Lower lobe of right lung (tissue), 2 donors: ENCODE data around the gene ZMIZ1. TPM values are rescaled to one million over a fixed set of nuclear protein-coding genes. Genes with fewer than 3 reads are reported as not detected.

ENCODE experiments used
- ATAC-seq, 2 donors: fragments of 200-7000 bp; cut with Tn5 transposase; one replicate each; pipeline ENCODE4 v1.9.1; 2020 to 2022; ENCODE audit warnings: mild to moderate bottlenecking in 2 of 2, moderate library complexity in 2 of 2
- DNase-seq: peaks from one replicate; pipeline ENCODE4 v3.0.0-alpha.2; 2020
- H3K27ac ChIP-seq: fragments of 200-600 bp; one replicate; pipeline ENCODE4 v1.8.0; 2022
- H3K27me3 ChIP-seq: fragments of 200-600 bp; one replicate; pipeline ENCODE4 v1.8.0; 2022; ENCODE audit warnings: low read depth
- H3K36me3 ChIP-seq: fragments of 200-600 bp; one replicate; pipeline ENCODE4 v1.8.0; 2022; ENCODE audit warnings: mild to moderate bottlenecking
- H3K4me1 ChIP-seq: fragments of 200-600 bp; one replicate; pipeline ENCODE4 v1.8.0; 2022
- H3K4me3 ChIP-seq: fragments of 200-600 bp; one replicate; pipeline ENCODE4 v1.8.0; 2022; ENCODE audit warnings: mild to moderate bottlenecking
- H3K9me3 ChIP-seq: fragments of 200-600 bp; one replicate; pipeline ENCODE4 v1.8.0; 2022
- intact Hi-C: fragments of 100-400 bp; cut with DNase I; formaldehyde crosslinking; loops from one replicate; pipeline ENCODE4 v1.11.0; 2022
- total RNA-seq: library from RNA; stranded (reverse); fragmentation: NEBNext Ultra II Directional; extraction: Animal tissue kit (Norgen Biotek cat#: 25700); gene quantifications from one replicate; pipeline ENCODE4 v1.2.1, GENCODE V29; 2021
- TF ChIP-seq, protein P1 (sequence below): fragments of 200-600 bp; IDR thresholded peaks from one replicate; pipeline ENCODE4 v1.8.0; 2022; ENCODE audit warnings: antibody characterized with exemption, mild to moderate bottlenecking
- donor health status: DM: no; HTN: yes; CAD: no; lungs with severe emphysema.

Gene ZMIZ1
- total RNA-seq, 1 donor from 2014 or later: 102 TPM

DNA sequence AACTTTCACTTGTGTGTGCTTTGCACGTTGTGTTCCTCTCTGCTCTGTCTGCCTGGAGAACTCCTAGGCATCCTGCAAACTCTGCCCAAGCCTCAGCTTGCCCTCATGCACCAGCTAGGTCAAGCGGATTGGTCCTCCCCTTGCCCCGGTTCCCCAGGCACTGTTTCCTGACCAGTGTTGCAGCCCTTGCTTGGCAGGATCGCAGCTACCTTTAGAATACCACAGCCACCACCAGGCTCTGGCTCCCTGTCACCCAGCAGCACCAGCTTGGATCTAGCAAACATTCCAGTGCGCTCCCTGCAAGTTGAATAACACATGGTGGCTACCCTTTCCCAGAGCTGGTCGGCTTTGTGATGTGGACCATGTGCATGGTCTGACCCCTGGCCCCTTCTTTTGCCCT is 19.0 kb downstream of the ZMIZ1 start:
- intact Hi-C loops: no loop called here
- Histone ChIP-seq H3K36me3 (no peaks in the 10 kb centered on the region), H3K27me3 (no peaks in the 10 kb centered on the region), H3K4me3 (no peak overlapping the region), H3K4me1 (peaks cover 100% of the 10 kb centered on the region), H3K9me3 (no peaks in the 10 kb centered on the region), H3K27ac (peak overlapping the region; percentile 42)
- DNase-seq (no peak), ATAC-seq (no peak)
- TF ChIP-seq, protein P1, sequence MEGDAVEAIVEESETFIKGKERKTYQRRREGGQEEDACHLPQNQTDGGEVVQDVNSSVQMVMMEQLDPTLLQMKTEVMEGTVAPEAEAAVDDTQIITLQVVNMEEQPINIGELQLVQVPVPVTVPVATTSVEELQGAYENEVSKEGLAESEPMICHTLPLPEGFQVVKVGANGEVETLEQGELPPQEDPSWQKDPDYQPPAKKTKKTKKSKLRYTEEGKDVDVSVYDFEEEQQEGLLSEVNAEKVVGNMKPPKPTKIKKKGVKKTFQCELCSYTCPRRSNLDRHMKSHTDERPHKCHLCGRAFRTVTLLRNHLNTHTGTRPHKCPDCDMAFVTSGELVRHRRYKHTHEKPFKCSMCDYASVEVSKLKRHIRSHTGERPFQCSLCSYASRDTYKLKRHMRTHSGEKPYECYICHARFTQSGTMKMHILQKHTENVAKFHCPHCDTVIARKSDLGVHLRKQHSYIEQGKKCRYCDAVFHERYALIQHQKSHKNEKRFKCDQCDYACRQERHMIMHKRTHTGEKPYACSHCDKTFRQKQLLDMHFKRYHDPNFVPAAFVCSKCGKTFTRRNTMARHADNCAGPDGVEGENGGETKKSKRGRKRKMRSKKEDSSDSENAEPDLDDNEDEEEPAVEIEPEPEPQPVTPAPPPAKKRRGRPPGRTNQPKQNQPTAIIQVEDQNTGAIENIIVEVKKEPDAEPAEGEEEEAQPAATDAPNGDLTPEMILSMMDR: no peak

DNA sequence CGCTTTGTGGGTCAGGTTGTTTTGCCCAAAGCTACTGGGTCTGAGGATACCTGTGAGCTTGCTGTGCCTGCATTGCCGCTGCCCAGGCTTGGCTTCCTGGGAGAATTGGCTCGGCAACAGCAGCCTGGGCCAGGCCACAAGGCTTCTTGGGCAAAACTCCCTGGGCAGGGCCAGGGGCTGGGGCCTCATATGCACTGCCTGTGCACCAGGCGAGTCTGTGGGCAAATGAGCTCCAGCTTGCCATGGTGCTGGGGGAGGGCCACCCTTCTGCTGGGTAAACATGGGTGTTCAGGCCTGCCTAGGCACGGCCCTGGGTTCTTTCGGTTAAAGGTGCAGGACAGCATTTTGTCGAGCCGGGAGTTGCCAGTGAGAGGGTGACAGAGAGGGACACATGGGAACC is 19.4 kb downstream of the ZMIZ1 start:
- Histone ChIP-seq H3K27ac (peak overlapping the region; percentile 42), H3K4me1 (peaks cover 97% of the 10 kb centered on the region), H3K36me3 (no peaks in the 10 kb centered on the region), H3K4me3 (no peak overlapping the region), H3K9me3 (no peaks in the 10 kb centered on the region), H3K27me3 (no peaks in the 10 kb centered on the region)
- ATAC-seq (peak; percentile 25 to 53), DNase-seq (peak; percentile 79)
- intact Hi-C loops: no loop called here
- TF ChIP-seq, protein P1: no peak

DNA sequence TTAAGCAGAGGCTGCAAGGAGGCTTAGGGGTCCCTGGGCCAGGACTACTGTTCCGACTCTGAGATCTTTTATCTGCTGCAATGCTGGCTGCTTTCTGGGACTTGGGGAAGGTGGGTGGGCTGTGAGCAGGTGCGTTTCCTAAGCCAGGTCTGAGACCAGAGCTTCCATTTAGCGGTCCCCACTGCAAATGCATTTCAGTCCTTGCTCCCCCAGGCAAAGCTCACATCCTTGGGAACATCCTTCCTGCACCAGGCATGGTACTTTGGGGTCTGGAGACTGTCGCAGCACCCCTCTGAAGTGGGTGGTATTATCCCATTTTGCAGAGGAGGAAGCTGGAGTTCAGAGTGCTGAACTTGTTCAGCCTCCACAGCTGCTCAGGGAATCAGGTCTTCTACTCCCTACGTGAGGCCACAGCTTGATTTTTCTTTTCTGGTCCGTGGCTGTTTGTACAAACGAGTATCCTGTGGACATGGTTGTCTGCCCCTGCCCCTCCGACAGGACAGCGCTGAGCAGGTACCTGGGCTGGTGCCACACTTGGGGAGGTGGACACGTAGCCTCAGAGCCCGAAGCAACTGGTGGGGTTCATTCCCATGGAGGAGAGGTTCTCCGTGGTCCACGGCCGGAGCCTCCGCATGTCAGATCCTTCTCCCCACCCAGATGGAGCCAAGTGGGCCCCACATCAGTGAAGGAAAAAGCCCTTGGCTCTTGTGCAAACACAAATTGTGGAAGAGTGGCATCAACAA is 20.0 kb downstream of the ZMIZ1 start:
- H3K36me3 ChIP-seq: no peaks in the 10 kb centered on the region
- ATAC-seq (no peak), DNase-seq (no peak)
- TF ChIP-seq, protein P1: no peak
- H3K9me3 ChIP-seq: no peaks in the 10 kb centered on the region
- no peaks in the 10 kb centered on the region for H3K27me3 ChIP-seq
- intact Hi-C loops: no loop called here
- peaks cover 97% of the 10 kb centered on the region for H3K4me1 ChIP-seq
- H3K4me3 ChIP-seq: no peak overlapping the region
- no peak overlapping the region for H3K27ac ChIP-seq

DNA sequence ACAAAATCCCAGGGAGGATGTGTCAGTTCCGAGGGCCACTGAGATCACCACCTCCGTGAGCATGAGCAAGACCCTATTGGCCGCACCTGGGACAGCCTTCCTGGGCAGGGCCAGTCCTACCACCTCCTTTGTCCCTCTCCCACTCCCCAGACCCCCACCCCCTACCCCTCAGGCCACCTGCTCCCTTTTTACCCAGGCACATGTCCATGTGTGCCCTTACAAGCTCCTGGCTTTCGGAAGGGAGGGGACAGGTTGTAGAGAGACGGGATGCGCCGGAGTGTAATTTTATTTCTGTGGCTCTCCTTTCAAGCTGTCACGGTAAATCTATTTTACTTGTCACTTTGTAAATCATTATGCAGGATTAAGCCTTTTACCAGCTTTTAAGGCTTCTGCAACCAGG is 20.9 kb downstream of the ZMIZ1 start:
- H3K9me3 ChIP-seq: no peaks in the 10 kb centered on the region
- no peak overlapping the region for H3K4me3 ChIP-seq
- peaks cover 97% of the 10 kb centered on the region for H3K4me1 ChIP-seq
- no peaks in the 10 kb centered on the region for H3K27me3 ChIP-seq
- peak overlapping the region; percentile 46 for H3K27ac ChIP-seq
- TF ChIP-seq, protein P1: no peak
- no peaks in the 10 kb centered on the region for H3K36me3 ChIP-seq
- intact Hi-C loops: no loop called here
- DNase-seq (no peak), ATAC-seq (no peak)

DNA sequence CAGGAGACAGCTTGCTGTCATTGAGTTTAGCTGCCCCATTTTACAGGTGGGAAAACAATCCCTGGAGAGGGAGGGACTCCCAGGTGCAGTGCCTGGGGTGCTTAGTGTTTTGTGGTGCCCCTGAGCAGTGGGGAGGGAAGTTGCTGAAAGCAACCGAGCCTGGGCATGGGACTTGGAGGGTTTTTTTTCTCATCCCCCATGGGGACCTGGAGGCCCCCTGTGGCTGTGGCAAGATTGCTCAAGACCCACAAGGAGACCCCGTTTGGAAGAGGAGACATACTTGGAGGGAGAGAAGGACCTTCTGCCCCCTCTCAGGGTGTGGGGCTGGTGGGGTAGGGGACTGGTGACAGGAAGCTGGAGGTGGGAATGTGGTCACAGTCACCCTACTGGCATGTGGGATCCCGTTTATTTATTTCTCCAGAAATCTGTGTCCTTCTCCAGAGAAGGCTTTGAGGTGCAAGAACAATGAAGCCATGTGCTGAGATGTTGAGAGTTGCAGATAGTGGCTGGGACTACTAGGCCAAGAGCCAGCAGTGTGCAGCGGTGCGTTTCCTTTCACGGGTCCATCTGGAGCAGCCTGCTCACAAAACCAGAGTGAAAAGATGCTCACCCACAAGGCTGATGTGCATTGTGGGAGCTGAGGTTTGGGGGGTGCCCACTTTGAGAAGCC is 21.5 kb downstream of the ZMIZ1 start:
- peak overlapping the region; percentile 46 for H3K27ac ChIP-seq
- H3K4me1 ChIP-seq: peaks cover 97% of the 10 kb centered on the region
- ATAC-seq (no peak), DNase-seq (no peak)
- no peaks in the 10 kb centered on the region for H3K27me3 ChIP-seq
- TF ChIP-seq, protein P1: no peak
- H3K36me3 ChIP-seq: no peaks in the 10 kb centered on the region
- H3K4me3 ChIP-seq: no peak overlapping the region
- intact Hi-C loops: no loop called here
- no peaks in the 10 kb centered on the region for H3K9me3 ChIP-seq
